ENCODE data around the gene GRN. TPM values are rescaled to one million over a fixed set of nuclear protein-coding genes. Genes with fewer than 3 reads are reported as not detected.
"Not testable (repeated sequence)": the region's sequence is repeated elsewhere in the genome, so short reads cannot be mapped to it uniquely, and the experiment has no call there.

GRN gene
- total and polyA plus RNA-seq, 2 donors (not counting 3 experiments of a cell fraction or from before 2014, with no cell fraction given), result 343 to 1,034 TPM

- H3K27ac ChIP-seq (ENCODE audit: insufficient read depth, low read depth, low read length), result no peak overlapping the region
- no peak overlapping the region for H3K9ac ChIP-seq (replicated peaks; ENCODE audit: extremely low read depth, insufficient read depth, low read length)
- H4K20me1 ChIP-seq (replicated peaks; ENCODE audit: control insufficient read depth, extremely low read depth, insufficient read depth, low read length), result no peaks in the 10 kb centered on the region
- H3K36me3 ChIP-seq (ENCODE audit: control insufficient read depth in 2 of 2, extremely low read depth in 1 of 2, insufficient read depth in 2 of 2, low read length in 2 of 2), result no peaks in the 10 kb centered on the region
- FAIRE-seq (no peak), DNase-seq (ENCODE audit: low read depth, low spot score) (no peak)
- H3K4me1 ChIP-seq (ENCODE audit: control insufficient read depth, extremely low read depth, insufficient read depth, low read length), result peaks cover under 1% of the 10 kb centered on the region
- BruUV-seq (replicated peaks), result no TSS peak
- no peaks in the 10 kb centered on the region for H3K9me1 ChIP-seq (replicated peaks; ENCODE audit: control insufficient read depth, extremely low read depth, insufficient read depth, low read length)
- no peaks in the 10 kb centered on the region for H3K79me2 ChIP-seq (ENCODE audit: control insufficient read depth, insufficient read depth, low read length)
- no peaks in the 10 kb centered on the region for H3K9me3 ChIP-seq (replicated peaks; ENCODE audit: control insufficient read depth, insufficient read depth, low read length)
- no peak overlapping the region for H3K4me3 ChIP-seq (replicated peaks in 1 of 3; ENCODE audit: insufficient read depth in 1 of 3, low read depth in 1 of 3, low read length in 3 of 3)
- dilution Hi-C loops (cut with MboI; ENCODE audit: extremely low pct_ligation_motif_present, low sequenced_read_pairs), result no loop called here
- no peak overlapping the region for H2AFZ ChIP-seq (ENCODE audit: low read depth, low read length)
- ChIA-PET CTCF (interaction anchor here (0.6 to 2.8 kb wide), 4 partner anchors 9 to 156 kb away, joined by 3 to 14 read pairs (median 4); no protein-coding TSS in a partner anchor), POLR2A (no interaction called here)
- peaks cover 6 to 8% of the 10 kb centered on the region in 2 experiments for H3K27me3 ChIP-seq (ENCODE audit: control insufficient read depth in 2 of 2, insufficient read depth in 2 of 2, low read length in 2 of 2)
- TF ChIP-seq POLR2AphosphoS5 (IDR thresholded peaks at IDR 0.05; ENCODE audit: insufficient read depth, low read depth, low read length), result no peak
- TF ChIP-seq EZH2 (IDR thresholded peaks at IDR 0.05; ENCODE audit: borderline replicate concordance, low read depth, low read length, severe bottlenecking), result no peak
- TF ChIP-seq MYC (IDR thresholded peaks at IDR 0.05; ENCODE audit: low read depth, low read length), result no peak
- no peak for TF ChIP-seq JUN (IDR thresholded peaks at IDR 0.05; ENCODE audit: borderline replicate concordance, insufficient read depth, insufficient read length, low read depth)
- no peak for TF ChIP-seq MAX (IDR thresholded peaks at IDR 0.05; ENCODE audit: insufficient read depth, insufficient read length)
- no peak for TF ChIP-seq CTCF (IDR thresholded peaks at IDR 0.05; ENCODE audit: extremely low read depth in 1 of 2, insufficient read depth in 1 of 2, low read depth in 1 of 2, low read length in 2 of 2)
- no peak for TF ChIP-seq POLR2A (IDR thresholded peaks at IDR 0.05; ENCODE audit: low read depth, low read length)
- no peak for TF ChIP-seq GATA2 (IDR thresholded peaks at IDR 0.05; ENCODE audit: insufficient read depth, insufficient read length, low read depth, low read length)
- TF ChIP-seq FOS (IDR thresholded peaks at IDR 0.05; ENCODE audit: borderline replicate concordance, insufficient read depth, low read length), result no peak
- no peak overlapping the region for H3K4me2 ChIP-seq (ENCODE audit: insufficient read depth, low read length)
- intact Hi-C loops (cut with micrococcal nuclease), result no loop called here
Measured at GRCh38 chr17:44367231-44367979, 22.3 kb downstream of the GRN start.

- H3K9ac ChIP-seq (replicated peaks; ENCODE audit: extremely low read depth, insufficient read depth, low read length); POLR2A ChIA-PET; BruUV-seq (replicated peaks); H3K79me2 ChIP-seq (ENCODE audit: control insufficient read depth, insufficient read depth, low read length); H3K4me2 ChIP-seq (ENCODE audit: insufficient read depth, low read length); H3K4me1 ChIP-seq (ENCODE audit: control insufficient read depth, extremely low read depth, insufficient read depth, low read length); H3K36me3 ChIP-seq (ENCODE audit: control insufficient read depth in 2 of 2, extremely low read depth in 1 of 2, insufficient read depth in 2 of 2, low read length in 2 of 2); H3K9me1 ChIP-seq (replicated peaks; ENCODE audit: control insufficient read depth, extremely low read depth, insufficient read depth, low read length); DNase-seq (ENCODE audit: low read depth, low spot score); FAIRE-seq; H4K20me1 ChIP-seq (replicated peaks; ENCODE audit: control insufficient read depth, extremely low read depth, insufficient read depth, low read length); H3K27ac ChIP-seq (ENCODE audit: insufficient read depth, low read depth, low read length); H3K4me3 ChIP-seq (replicated peaks in 1 of 3; ENCODE audit: insufficient read depth in 1 of 3, low read depth in 1 of 3, low read length in 3 of 3); intact Hi-C loops (cut with micrococcal nuclease); H2AFZ ChIP-seq (ENCODE audit: low read depth, low read length); H3K27me3 ChIP-seq (ENCODE audit: control insufficient read depth in 2 of 2, insufficient read depth in 2 of 2, low read length in 2 of 2); H3K9me3 ChIP-seq (replicated peaks; ENCODE audit: control insufficient read depth, insufficient read depth, low read length); dilution Hi-C loops (cut with MboI; ENCODE audit: extremely low pct_ligation_motif_present, low sequenced_read_pairs): not testable (repeated sequence)
- CTCF ChIA-PET, result interaction anchor here (0.7 to 2.8 kb wide), 2 partner anchors 8 to 16 kb away, joined by 3 to 14 read pairs; no protein-coding TSS in a partner anchor
Measured at GRCh38 chr17:44368391-44369243, 23.5 kb downstream of the GRN start.

Data from endothelial cell of umbilical vein (primary cell).